ENCODE measurements around the gene SND1. TPM values are rescaled to one million over a fixed set of nuclear protein-coding genes. Genes with fewer than 3 reads are reported as not detected.

Gene SND1
- total and polyA plus RNA-seq, 10 of the 15 experiments (the other 5 are each of a cell fraction or from before 2014, with no cell fraction given), result 52.4 to 270 (median 146) TPM

DNA sequence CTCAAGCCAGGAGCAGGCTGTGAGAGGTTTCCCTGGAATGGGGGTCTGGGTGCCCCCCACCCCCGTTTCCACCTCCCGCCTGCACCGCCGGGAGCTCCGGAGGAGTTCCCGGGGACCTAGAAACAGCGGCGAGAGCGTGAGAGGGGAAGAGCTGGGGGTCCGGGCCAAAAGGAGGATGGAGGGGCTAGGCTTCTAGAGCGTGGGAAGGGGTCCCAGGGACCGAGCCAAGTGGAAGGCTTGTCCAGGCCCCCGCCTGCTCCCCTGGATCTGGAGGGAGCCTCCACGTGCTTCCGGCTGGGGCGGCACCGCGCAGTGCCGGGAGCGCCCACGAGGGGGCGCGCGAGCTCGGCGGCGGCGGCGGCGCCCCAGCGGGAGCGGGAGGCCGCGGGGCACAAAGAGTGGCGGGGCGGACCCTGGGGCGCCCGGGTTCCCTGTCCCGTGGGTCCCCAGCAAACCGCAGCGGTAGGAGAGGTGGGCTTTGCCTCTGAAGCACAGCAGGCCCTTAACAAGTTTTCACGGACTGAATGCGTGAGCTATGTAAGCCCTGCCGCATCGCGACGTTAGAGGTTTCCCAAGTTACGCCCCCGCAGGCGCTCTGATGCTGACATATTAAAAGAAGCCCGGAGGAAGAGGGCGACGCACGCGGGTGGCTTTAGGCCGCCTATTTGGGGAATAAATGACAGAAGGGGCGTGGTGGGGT is 483.7 kb downstream of the SND1 start (continued):
- TF ChIP-seq IKZF1 (conservative IDR thresholded peaks at IDR 0.05), result peak; percentile 79
- peak; percentile 26; the same call in 1 of the 2 replicates for TF ChIP-seq BACH1 (IDR thresholded peaks at IDR 0.05; ENCODE audit: borderline replicate concordance)
- TF ChIP-seq, protein P1, sequence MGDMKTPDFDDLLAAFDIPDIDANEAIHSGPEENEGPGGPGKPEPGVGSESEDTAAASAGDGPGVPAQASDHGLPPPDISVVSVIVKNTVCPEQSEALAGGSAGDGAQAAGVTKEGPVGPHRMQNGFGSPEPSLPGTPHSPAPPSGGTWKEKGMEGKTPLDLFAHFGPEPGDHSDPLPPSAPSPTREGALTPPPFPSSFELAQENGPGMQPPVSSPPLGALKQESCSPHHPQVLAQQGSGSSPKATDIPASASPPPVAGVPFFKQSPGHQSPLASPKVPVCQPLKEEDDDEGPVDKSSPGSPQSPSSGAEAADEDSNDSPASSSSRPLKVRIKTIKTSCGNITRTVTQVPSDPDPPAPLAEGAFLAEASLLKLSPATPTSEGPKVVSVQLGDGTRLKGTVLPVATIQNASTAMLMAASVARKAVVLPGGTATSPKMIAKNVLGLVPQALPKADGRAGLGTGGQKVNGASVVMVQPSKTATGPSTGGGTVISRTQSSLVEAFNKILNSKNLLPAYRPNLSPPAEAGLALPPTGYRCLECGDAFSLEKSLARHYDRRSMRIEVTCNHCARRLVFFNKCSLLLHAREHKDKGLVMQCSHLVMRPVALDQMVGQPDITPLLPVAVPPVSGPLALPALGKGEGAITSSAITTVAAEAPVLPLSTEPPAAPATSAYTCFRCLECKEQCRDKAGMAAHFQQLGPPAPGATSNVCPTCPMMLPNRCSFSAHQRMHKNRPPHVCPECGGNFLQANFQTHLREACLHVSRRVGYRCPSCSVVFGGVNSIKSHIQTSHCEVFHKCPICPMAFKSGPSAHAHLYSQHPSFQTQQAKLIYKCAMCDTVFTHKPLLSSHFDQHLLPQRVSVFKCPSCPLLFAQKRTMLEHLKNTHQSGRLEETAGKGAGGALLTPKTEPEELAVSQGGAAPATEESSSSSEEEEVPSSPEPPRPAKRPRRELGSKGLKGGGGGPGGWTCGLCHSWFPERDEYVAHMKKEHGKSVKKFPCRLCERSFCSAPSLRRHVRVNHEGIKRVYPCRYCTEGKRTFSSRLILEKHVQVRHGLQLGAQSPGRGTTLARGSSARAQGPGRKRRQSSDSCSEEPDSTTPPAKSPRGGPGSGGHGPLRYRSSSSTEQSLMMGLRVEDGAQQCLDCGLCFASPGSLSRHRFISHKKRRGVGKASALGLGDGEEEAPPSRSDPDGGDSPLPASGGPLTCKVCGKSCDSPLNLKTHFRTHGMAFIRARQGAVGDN (IDR thresholded peaks at IDR 0.05), result peak; percentile 50; the same call in 1 of the 2 replicates
- TF ChIP-seq, protein P2, sequence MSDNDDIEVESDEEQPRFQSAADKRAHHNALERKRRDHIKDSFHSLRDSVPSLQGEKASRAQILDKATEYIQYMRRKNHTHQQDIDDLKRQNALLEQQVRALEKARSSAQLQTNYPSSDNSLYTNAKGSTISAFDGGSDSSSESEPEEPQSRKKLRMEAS (IDR thresholded peaks at IDR 0.05; ENCODE audit: low read depth, low read length), result peak; percentile 79
- peak; percentile 45 for TF ChIP-seq SMC3 (IDR thresholded peaks at IDR 0.05; ENCODE audit: borderline replicate concordance, low read length)
- peak in 1 of 2 experiments; percentile 96; a peak in 2 of 3 replicates for TF ChIP-seq EGR1 (IDR thresholded peaks at IDR 0.05; ENCODE audit: borderline replicate concordance in 1 of 2, low read depth in 2 of 2, low read length in 2 of 2)
- no peak for TF ChIP-seq TAF1 (IDR thresholded peaks at IDR 0.05; ENCODE audit: borderline replicate concordance, low read depth, low read length)
- TF ChIP-seq RB1 (IDR thresholded peaks at IDR 0.05; ENCODE audit: borderline replicate concordance), result peak; percentile 82; the same call in 1 of the 2 replicates
- peak; percentile 86 for TF ChIP-seq GATAD2B (conservative IDR thresholded peaks at IDR 0.05; ENCODE audit: low read depth)
- peak; percentile 43 to 84; a peak in 3 of 4 replicates for TF ChIP-seq BHLHE40 (IDR thresholded peaks at IDR 0.05; ENCODE audit: borderline replicate concordance in 1 of 2, low read depth in 2 of 2, low read length in 1 of 2)

All from GM12878 (cell line).